Measurements from ENCODE around the gene ADAMTS5. TPM values are rescaled to one million over a fixed set of nuclear protein-coding genes. Genes with fewer than 3 reads are reported as not detected.

Gene ADAMTS5
- total RNA-seq, 1 donor from 2014 or later = 14.1 TPM

DNA sequence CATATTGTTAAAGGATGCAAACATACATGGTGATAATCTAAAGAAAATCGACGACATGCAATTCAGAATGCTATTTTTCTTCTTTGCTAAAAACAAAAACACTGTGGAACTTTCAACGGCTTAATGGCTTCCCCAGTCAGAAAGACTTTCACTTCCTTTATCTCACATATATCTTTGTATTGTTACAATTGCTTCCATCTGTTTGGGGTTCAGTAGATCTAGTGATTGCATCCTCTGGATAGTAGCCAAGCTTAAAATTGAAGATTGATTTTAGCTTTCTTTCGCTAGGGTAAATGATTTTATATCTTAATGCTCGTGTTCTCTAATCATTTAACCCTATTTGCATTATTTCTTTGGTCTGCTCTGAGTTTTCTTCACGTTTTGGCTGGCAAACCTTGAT lies 89.9 kb downstream of the ADAMTS5 start:
- H3K4me1 ChIP-seq (ENCODE audit: insufficient read depth, low read length) = no peaks in the 10 kb centered on the region
- H3K36me3 ChIP-seq (ENCODE audit: insufficient read depth, low read length) = no peaks in the 10 kb centered on the region
- H3K4me3 Mint-ChIP-seq (ENCODE audit: unreplicated experiment) = no peak overlapping the region
- no peak overlapping the region for H3K4me3 ChIP-seq (ENCODE audit: insufficient read depth, low read depth, low read length)
- H3K27ac Mint-ChIP-seq (ENCODE audit: unreplicated experiment) = no peak overlapping the region
- TF ChIP-seq EZH2 (IDR thresholded peaks at IDR 0.05; ENCODE audit: insufficient read depth, low read length) (no peak), CTCF (IDR thresholded peaks at IDR 0.05; ENCODE audit: insufficient read depth, low read depth, low read length) (no peak)
- no peaks in the 10 kb centered on the region for H3K9me3 ChIP-seq (ENCODE audit: insufficient read depth, low read depth, low read length)
- no peak overlapping the region for H3K9ac ChIP-seq (ENCODE audit: low read length)
- H3K36me3 Mint-ChIP-seq (ENCODE audit: low read depth, unreplicated experiment) = no peaks in the 10 kb centered on the region
- no peak overlapping the region for H3K27ac ChIP-seq (ENCODE audit: low read depth, low read length)
- no peak overlapping the region for H3K4me2 ChIP-seq (ENCODE audit: low read length)
- DNase-seq (ENCODE audit: low read depth) (no peak), FAIRE-seq (peak; percentile 13)
- no peaks in the 10 kb centered on the region for H3K27me3 Mint-ChIP-seq (ENCODE audit: low read depth, unreplicated experiment)
- no peaks in the 10 kb centered on the region for H3K9me3 Mint-ChIP-seq (ENCODE audit: unreplicated experiment)
- H4K20me1 ChIP-seq (ENCODE audit: insufficient read depth, low read length) = no peaks in the 10 kb centered on the region
- no peaks in the 10 kb centered on the region for H3K4me1 Mint-ChIP-seq (ENCODE audit: low read depth, unreplicated experiment)
- no peaks in the 10 kb centered on the region for H3K79me2 ChIP-seq (ENCODE audit: insufficient read depth, low read length)
- no peak overlapping the region for H2AFZ ChIP-seq (ENCODE audit: low read depth, low read length)
- H3K27me3 ChIP-seq (ENCODE audit: insufficient read depth, low read length) = no peaks in the 10 kb centered on the region

DNA sequence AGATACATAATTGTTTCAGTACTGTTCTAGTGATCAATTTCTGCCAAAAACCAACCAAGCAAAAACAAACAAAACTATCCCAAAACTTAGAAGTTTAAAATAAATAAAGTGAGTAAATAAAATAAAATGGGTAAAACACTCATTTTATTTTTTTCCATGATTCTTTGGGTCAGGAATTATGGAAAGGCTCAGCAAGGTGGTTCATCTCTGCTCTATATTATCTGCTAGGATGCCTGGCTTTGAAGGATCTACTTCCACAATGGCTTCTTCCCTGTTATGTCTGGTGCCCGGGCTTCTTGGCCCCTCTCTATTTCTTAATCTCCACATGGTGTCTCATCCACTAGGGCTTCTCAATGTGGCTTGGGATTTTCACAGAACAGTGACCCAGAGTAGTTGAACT lies 92.5 kb downstream of the ADAMTS5 start:
- no peaks in the 10 kb centered on the region for H3K4me1 ChIP-seq (ENCODE audit: insufficient read depth, low read length)
- FAIRE-seq = no peak
- no peak overlapping the region for H3K27ac ChIP-seq (ENCODE audit: low read depth, low read length)
- no peaks in the 10 kb centered on the region for H3K79me2 ChIP-seq (ENCODE audit: insufficient read depth, low read length)
- no peaks in the 10 kb centered on the region for H3K4me1 Mint-ChIP-seq (ENCODE audit: low read depth, unreplicated experiment)
- no peak overlapping the region for H3K9ac ChIP-seq (ENCODE audit: low read length)
- H3K27me3 ChIP-seq (ENCODE audit: insufficient read depth, low read length) = no peaks in the 10 kb centered on the region
- no peak for TF ChIP-seq CTCF (IDR thresholded peaks at IDR 0.05; ENCODE audit: insufficient read depth, low read depth, low read length)
- no peak for TF ChIP-seq EZH2 (IDR thresholded peaks at IDR 0.05; ENCODE audit: insufficient read depth, low read length)
- H3K36me3 ChIP-seq (ENCODE audit: insufficient read depth, low read length) = no peaks in the 10 kb centered on the region
- H4K20me1 ChIP-seq (ENCODE audit: insufficient read depth, low read length) = no peaks in the 10 kb centered on the region
- no peak overlapping the region for H3K4me3 Mint-ChIP-seq (ENCODE audit: unreplicated experiment)
- no peak overlapping the region for H3K4me3 ChIP-seq (ENCODE audit: insufficient read depth, low read depth, low read length)
- H3K9me3 Mint-ChIP-seq (ENCODE audit: unreplicated experiment) = no peaks in the 10 kb centered on the region
- H3K9me3 ChIP-seq (ENCODE audit: insufficient read depth, low read depth, low read length) = no peaks in the 10 kb centered on the region
- no peak overlapping the region for H3K27ac Mint-ChIP-seq (ENCODE audit: unreplicated experiment)
- DNase-seq (ENCODE audit: low read depth) = no peak
- no peak overlapping the region for H2AFZ ChIP-seq (ENCODE audit: low read depth, low read length)
- H3K36me3 Mint-ChIP-seq (ENCODE audit: low read depth, unreplicated experiment) = no peaks in the 10 kb centered on the region
- no peaks in the 10 kb centered on the region for H3K27me3 Mint-ChIP-seq (ENCODE audit: low read depth, unreplicated experiment)
- no peak overlapping the region for H3K4me2 ChIP-seq (ENCODE audit: low read length)

Small RNA genes lying within 50 kb of the gene (microRNA-seq; reads per million reads assigned to microRNA genes)
- gene MIR4759 = not detected

Other genes with a start within 250 kb of the ADAMTS5 start
- gene ADAMTS1, start 121.7 kb downstream of the ADAMTS5 start, total RNA-seq = 139 and 141 TPM in 2 replicates

Data from astrocyte (in vitro differentiated cells and primary cell).